ENCODE measurements around the gene BGN.
A peak's percentile ranks its signal among the peaks of the same experiment; 100 is the strongest.

BGN gene

DNA sequence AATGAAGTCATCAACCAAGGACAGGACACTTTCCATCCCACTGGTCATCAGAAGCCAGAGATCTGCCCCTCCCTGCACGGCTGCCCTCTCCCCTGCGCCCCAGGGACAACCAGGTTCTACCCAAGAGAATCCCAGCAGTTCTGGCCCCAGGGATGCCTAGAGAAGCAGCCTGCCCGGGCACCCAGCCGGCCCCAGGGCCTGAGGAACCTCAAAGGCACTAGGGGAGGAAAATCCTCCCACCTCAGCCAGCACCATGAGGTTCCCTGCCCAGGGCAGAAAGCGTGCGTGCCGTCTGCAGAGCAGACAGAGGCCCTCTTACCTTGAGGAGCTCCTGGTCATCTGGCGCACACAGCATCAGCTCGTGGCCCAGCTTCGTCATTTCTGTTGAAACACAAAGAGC, 32.5 kb upstream of the BGN start:
- no peak for DNase-seq

DNA sequence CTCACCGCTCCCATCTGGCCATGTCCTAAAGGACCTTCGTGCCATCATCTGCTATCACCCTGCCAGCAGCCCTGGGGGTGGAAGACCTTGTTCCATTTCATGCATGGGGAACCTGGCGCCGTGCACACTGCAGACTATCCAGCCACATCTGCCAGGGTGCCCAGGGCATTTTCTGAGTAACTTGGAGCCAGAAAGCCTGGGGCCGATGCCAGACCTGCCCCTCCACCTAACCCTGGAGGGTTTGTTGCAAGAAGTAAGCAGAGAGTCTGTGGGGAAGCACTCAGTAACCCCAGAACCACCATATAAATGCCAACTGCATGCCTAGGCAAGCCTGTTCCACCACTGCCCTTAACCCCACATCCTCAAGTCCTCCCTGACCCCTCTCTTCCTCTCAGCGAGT, 31.7 kb upstream of the BGN start:
- no peak for DNase-seq

DNA sequence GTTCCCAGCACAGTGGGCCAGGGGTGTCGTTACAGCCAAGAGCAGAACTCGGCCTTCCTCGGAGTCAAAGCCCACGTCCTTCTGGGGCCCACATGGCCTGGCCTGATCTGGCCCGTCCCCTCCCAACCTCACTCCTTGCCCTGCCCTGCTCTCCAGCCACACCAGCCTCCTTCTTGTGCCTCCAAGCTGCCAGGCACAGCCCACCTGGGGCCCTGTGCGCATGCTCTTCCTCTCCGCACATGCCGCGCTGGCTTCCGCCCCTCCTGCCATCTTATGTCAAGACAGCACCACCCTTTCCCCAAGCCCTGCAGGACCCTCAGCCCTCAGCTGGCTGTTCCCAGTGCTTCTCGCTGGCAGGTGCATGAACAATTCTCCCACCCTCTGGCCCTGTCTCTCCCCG, 31.2 kb upstream of the BGN start:
- no peak for DNase-seq

DNA sequence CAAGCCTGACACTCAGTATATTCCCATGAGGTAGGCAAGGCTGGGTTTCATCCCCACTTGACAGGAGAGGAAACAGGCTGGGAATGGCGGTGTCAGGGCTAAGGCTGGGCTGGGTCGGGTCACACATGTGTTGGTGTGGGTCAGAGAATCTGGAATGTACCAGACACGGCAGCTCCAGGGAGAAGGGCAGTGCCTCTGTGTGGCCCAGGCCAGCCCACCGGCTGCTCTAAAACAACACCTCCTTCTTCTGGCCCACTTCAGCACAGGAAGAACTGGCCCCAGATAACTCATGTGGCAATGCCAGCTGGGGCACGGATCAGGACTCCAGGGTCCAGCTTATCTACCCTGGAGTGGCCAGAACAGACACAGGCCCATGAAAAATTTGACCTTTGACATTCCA, 30.7 kb upstream of the BGN start:
- DNase-seq: no peak

GRCh38 chrX:153465691-153466380, 28.9 kb upstream of the BGN start:
- DNase-seq: no peak

DNA sequence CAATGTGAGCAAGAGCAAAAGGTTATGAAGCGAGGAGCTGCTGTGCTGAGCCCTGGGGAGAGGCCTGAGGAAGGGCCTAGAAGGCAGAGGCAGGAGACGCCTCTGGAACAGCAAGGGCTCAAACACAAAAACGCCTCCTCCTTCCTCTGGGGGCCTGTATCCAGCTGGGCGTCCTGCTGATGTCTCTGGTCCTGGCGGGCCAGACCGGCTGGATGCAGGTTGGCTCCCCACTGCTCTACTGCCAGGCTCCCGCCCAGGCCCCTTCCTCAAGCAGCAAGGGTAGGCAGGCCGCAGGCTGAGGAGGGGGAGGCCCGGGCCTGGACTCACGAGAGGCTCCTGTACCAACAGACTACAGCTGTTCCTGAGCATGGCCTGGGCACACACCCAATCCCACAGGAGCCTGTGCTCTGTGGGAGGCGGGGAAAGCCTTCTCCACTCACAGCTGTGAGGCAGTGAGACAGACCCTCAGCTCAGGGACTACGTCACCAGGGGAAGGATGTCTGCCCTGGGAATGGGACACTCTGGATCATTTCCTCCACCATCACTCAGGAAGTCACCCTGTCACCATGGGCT, 26.7 kb upstream of the BGN start:
- DNase-seq: no peak

DNA sequence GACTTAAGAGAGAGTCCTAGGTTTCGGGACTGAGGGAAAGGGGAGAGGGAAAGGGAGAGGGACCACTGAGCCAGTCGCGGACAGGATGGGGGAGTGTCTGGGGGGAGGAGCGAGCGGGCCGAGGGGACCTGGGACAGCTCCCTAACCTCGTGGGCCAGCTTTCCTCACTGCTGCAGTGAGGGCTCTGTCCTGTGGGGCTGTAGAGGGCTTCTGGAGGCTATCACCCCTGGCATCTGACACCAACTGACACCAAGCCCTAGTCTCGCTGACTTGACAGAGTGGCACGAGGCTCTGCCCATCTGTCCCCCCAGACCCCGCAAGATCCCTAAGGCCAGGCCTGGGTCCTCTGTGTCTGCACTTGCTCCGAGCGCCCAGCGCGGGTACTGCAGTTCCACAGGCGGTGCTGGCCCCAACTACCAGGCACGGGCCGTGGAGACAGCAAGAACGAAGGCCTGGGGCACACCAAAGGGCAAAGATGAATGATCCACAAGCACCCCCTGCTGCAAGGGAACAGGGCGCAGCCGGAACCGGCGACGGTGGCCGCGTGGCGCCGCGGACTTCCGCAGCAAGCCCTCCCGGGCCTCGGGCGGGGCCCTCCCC, 24.9 kb upstream of the BGN start:
- no peak for DNase-seq

DNA sequence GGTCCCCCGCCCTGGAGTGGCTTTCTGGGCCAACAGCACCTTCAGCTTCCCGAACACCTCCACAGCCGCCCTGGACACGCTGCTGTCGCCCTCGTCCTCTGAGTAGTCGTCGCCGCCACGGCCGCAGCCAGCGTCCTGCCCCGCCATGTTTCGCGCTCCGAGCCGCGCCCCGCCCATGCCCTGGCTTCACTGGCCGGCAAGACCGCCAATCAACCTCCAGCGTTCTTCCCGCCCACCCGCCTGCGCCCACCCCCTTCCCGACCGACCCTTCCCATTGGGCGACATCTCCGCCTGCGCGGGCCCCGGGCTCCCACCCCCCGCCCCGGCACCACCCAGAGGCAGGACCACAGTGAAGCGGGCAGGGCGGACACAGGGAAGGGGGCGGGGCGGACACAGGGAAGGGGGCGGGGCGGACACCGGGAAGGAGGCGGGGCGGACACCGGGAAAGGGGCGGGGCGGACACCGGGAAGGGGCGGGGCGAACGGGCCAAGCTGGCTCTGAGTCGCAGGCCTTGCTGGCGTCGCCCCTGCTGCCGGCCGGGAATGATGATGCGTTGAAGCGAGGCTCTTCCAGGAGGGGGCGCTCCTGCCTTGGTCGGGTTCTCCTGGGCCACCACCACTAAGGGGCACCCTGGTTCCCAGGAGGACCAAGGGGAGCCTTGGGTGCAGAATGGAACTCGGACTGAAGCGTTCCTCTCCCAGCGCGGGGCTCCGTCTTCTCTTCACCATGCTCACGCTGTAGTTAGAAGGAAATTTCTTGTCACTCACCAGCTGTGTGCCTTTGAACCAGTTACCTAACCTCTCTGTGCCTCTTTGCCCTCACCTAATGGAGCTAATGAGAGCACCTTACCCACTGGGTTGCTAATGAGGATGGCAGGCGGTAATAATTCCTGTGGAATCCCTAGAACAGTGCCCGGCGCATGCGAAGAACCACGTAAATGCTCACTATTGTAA, 24.1 kb upstream of the BGN start, which contains the start of gene HAUS7:
Gene HAUS7 (minus strand): TSS at position 166 of the 953 bp plus-strand sequence. CDS start 19 bp downstream, at position 147.
- DNase-seq: peak; percentile 66 to 80

DNA sequence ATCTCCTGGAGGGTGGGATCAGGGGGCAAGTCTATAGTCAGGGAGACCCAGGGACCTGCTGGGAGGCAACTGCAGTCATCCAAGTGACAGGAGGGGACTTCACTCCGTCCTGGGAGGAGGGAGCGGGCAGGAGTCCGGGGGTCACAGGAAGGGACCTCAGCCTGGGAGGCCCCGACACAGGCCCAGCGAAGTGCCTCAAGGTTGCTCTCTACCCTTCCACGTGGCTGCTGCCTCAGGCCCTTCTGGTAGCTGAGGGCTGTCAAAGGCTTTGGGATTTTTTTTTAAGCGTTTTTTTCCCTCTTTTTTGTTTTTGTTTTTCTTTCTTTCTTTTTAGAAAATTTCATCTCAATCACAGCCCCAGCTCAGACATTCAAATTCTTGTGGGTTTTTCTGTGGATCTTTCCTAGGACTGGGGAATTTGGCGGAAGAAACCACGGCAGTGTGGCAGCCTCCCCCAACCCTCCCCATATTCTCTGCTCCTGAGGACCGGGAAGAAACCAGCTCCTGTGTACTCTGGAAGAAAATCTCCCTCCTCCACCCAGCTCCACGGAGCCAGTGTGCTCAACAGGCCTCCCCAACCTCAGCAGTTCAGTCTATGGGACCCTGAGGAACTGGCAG, 23.0 kb upstream of the BGN start:
- DNase-seq: no peak

DNA sequence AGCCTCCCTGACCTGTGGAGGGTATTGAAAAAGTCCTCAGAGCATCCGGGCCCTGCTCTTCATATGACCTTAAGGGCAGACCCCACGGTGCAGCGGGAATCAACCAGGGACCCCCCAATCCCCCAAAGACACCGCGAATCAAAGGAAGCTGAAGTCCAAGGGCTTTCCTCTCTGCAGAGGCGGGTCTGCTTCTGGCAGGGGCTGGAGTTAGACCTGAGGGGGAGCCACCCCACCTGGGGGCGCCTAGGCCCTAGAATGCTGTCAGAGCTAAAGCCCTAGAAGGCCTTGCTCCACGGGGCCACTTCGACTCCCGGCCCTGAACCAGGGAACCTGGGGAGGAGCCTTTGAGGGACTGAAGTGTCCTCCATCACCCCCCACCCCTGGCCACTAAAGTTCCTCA, 21.7 kb upstream of the BGN start:
- DNase-seq: no peak

GRCh38 chrX:153474266-153474665, 20.5 kb upstream of the BGN start:
- DNase-seq: no peak

DNA sequence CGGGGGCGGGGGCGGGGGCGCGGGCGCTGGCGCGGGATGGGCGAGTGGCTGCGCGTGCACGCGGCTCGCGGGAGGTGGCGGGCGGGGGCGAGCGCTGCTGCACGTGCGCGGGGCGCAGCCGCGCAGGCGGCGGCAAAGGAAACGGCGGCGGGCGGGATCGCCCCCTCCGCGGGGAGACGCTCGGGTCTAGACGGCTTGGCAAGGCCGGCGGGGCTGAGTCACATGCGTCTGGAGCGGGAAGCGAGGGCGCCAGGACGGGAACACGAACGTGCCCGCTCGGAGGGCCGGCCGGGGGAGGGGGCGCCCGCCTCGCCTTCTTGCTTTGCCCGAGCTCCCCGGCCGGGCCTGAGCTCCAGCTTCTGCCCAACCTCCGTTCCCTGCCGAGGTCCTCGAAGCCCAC, 20.1 kb upstream of the BGN start:
- no peak for DNase-seq

GRCh38 chrX:153475271-153475670, 19.5 kb upstream of the BGN start:
- DNase-seq: no peak

- no peak for DNase-seq
Measured at GRCh38 chrX:153475751-153476281, 19.0 kb upstream of the BGN start.

- DNase-seq: peak; percentile 50 to 74
Measured at GRCh38 chrX:153476666-153477363, 18.0 kb upstream of the BGN start.

DNA sequence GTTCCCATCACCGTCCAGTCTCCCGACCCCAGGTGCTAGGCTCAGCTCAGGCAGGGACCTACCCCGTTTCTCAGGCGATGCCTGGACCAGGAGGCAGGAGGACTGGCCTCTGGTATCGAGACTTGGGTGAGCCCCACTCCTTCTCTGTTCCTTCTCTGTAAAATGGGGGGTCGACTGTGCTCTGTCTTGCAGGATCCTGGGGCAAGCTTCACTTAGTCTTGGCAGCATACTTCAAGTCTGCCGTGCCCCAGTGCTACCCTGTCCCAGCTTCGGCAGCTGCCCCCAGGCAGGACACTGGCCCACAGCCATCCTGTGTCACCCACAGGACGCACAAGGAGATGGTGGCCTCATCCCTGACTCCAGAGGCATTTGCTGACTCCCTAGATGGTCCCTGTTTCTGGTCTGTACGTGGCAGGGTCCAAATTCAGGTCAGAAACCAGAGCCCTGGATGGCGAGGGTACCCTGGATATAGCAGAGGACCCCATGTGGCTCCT, 17.4 kb upstream of the BGN start:
- no peak for DNase-seq

DNA sequence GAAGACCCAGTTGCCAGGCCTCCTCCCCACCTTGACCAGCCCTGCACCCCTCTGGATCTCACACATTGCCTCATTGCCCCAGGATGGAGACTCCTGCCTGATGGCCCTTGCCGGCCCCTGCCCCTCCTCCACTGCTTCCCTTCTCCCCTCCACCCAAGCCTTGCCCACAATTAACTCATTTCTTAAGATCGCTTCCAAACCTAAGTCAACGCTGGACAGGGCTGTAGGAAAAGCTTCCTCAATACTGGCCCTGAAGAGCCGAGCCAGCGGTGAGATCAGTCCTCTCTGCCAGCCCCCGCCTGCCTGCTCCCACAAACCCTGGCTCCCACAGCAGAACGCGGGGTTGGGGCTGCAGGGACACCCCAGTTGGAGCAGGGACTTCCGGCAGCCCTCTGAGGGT, 16.9 kb upstream of the BGN start:
- no peak for DNase-seq

DNA sequence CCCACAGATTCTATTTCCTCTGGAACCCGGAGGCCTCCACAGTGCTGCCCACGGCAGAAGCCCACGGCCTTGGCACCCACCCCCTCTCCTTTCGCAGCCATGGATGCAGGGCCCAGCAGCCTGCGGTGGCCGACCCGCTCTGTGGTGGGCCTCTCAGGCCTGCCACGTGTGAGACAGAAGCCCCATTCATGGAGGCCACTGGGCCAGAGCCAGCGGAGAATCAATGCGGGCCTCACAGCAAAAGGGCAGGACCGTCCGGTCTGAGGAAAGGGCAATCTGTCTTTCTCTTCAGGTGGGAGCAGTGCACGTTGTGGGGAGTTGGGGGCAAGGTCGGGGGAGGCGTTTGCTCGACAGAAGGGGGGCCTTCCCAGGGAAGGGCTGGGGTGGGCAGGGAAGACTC, 16.0 kb upstream of the BGN start:
- DNase-seq: no peak

- DNase-seq: no peak
Measured at GRCh38 chrX:153481043-153481442, 13.7 kb upstream of the BGN start.

DNA sequence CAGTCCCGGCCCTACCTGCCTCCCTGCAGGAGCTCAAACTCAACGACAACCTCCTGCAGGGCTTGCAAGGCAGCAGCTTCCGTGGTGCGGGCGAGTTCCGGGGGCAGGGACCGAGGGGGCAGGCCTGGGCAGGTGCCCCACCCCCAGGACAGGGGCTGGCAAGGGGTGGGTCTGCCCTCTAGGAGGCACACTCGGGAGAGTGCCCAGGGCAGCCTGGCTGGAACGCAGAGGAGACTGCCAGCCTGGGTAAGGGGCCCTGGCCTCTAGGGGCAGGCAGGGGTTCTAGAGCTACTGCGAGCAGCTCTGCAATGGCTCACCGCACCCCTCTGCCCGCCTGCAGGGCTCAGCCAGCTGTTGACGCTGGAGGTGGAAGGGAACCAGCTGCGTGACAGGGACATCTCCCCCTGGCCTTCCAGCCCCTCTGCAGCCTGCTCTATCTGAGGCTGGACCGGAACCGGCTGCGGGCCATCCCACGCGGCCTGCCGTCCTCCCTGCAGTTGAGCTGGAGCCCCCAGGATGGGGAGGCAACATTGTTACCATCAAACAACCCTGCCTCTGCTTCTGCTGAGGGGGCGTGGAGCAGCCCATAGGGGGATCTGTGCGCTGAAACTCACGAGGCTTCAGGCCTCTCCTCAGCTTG, 12.3 kb upstream of the BGN start:
- no peak for DNase-seq

DNA sequence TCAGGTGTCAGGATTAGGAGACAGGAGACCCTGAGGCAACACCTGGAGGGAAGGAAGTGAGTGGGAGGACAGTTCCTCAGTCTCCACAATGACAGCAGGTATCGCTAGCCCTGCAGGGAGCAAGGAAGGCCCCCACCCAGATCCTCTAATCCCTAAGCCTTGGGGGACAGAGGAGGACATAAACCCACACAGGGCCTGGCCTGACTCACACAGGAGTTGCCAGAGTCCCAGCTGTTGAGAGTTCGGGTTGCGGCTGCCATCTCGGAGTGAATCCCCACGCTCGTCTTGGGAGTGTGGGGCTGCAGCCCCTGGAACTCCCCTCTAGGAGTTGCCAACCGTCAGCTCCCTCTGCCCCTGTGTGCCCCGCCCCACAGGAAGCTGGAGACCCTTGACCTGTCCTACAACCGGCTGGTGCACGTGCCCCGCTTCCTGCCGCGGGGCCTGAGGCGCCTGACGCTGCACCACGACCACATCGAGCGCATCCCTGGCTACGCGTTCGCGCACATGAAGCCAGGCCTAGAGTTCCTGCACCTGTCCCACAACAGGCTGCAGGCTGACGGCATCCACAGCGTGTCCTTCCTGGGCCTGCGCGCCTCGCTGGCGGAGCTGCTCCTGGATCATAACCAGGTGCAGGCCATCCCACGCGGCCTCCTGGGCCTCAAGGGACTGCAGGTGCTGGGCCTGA, 9.2 kb upstream of the BGN start:
- DNase-seq: no peak
